ENCODE data around the gene MAPK8. TPM values are rescaled to one million over a fixed set of nuclear protein-coding genes. Genes with fewer than 3 reads are reported as not detected.

Gene MAPK8
- total RNA-seq, 1 donor from 2014 or later: 57.1 TPM

DNA sequence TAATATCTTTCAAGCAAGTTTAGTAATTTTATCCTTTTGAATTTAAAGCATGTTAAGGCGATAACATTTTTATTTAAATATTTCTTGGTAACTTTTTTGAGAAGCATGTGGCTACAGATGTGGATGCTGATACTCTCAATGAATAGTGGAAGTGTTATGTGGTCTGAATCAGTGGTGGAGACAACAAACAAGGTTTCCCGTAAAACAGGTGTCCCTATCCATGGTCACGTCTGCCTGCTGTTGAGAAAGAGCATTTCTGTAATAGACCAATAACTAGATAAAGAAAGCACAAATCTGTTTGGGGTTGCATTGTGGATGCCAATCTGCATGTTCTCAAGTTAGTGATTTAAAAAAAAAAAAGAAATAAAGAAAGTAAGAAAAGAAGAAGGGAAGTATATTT is 13.9 kb upstream of the MAPK8 start:
- Mint-ChIP-seq H3K27ac (ENCODE audit: unreplicated experiment) (no peak overlapping the region), H3K36me3 (ENCODE audit: unreplicated experiment) (no peaks in the 10 kb centered on the region), H3K9me3 (ENCODE audit: unreplicated experiment) (no peaks in the 10 kb centered on the region), H3K4me3 (ENCODE audit: unreplicated experiment) (no peak overlapping the region), H3K4me1 (ENCODE audit: unreplicated experiment) (peaks cover 2% of the 10 kb centered on the region), H3K27me3 (ENCODE audit: unreplicated experiment) (peaks cover 12% of the 10 kb centered on the region)
- DNase-seq (ENCODE audit: extremely low spot score, unreplicated experiment): no peak
- TF ChIP-seq, protein P1, sequence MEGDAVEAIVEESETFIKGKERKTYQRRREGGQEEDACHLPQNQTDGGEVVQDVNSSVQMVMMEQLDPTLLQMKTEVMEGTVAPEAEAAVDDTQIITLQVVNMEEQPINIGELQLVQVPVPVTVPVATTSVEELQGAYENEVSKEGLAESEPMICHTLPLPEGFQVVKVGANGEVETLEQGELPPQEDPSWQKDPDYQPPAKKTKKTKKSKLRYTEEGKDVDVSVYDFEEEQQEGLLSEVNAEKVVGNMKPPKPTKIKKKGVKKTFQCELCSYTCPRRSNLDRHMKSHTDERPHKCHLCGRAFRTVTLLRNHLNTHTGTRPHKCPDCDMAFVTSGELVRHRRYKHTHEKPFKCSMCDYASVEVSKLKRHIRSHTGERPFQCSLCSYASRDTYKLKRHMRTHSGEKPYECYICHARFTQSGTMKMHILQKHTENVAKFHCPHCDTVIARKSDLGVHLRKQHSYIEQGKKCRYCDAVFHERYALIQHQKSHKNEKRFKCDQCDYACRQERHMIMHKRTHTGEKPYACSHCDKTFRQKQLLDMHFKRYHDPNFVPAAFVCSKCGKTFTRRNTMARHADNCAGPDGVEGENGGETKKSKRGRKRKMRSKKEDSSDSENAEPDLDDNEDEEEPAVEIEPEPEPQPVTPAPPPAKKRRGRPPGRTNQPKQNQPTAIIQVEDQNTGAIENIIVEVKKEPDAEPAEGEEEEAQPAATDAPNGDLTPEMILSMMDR (IDR thresholded peaks at IDR 0.05): no peak

DNA sequence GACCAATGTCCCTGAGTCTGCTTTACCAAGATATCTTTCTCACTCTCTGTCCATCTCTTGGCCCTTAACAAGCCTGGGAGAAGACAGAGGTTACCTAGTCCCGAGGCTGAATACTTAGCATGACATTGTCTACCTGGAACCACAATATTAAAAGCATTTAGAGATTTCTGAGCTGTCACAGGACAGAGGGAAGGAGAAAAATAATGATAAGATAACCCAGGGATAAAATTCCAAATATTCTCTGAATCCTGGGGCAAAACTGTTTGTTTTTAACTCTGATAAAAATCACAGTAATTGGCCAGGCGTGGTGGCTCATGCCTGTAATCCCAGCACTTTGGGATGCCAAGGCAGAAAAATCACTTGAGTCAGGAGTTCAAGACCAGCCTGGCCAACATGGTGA is 12.0 kb upstream of the MAPK8 start:
- no peak for DNase-seq (ENCODE audit: extremely low spot score, unreplicated experiment)
- peaks cover 18% of the 10 kb centered on the region for H3K27me3 Mint-ChIP-seq (ENCODE audit: unreplicated experiment)
- H3K36me3 Mint-ChIP-seq (ENCODE audit: unreplicated experiment): no peaks in the 10 kb centered on the region
- H3K9me3 Mint-ChIP-seq (ENCODE audit: unreplicated experiment): no peaks in the 10 kb centered on the region
- TF ChIP-seq, protein P1 (IDR thresholded peaks at IDR 0.05): no peak
- H3K4me3 Mint-ChIP-seq (ENCODE audit: unreplicated experiment): no peak overlapping the region
- H3K27ac Mint-ChIP-seq (ENCODE audit: unreplicated experiment): no peak overlapping the region
- peaks cover 2% of the 10 kb centered on the region for H3K4me1 Mint-ChIP-seq (ENCODE audit: unreplicated experiment)

DNA sequence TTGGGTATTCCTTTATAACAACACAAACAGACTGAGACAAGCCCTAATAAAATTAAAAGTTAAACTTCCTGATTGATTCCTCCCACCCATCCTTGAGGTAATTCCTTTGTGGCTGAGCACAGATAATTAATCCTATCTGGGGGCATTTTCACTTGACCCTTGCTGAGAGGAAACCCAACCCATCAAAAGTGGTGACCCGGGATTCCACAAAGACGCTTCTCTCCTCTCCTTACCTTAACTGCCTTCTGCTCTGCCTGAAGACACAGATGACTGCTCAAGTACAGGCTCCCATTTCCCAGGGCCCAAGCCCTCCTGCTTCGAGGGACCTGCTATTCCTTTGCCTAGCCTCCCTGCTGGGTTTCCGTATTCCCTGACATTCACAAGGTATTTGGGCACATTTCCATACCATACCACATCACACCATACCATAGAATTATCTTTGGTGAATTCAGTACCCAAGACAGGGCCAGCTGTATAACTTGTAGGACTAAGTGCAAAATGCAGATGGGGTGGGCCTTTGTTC is 9.8 kb upstream of the MAPK8 start:
- no peaks in the 10 kb centered on the region for H3K9me3 Mint-ChIP-seq (ENCODE audit: unreplicated experiment)
- H3K27ac Mint-ChIP-seq (ENCODE audit: unreplicated experiment): no peak overlapping the region
- H3K27me3 Mint-ChIP-seq (ENCODE audit: unreplicated experiment): peaks cover 25% of the 10 kb centered on the region
- no peaks in the 10 kb centered on the region for H3K36me3 Mint-ChIP-seq (ENCODE audit: unreplicated experiment)
- peaks cover under 1% of the 10 kb centered on the region for H3K4me1 Mint-ChIP-seq (ENCODE audit: unreplicated experiment)
- DNase-seq (ENCODE audit: extremely low spot score, unreplicated experiment): no peak
- TF ChIP-seq, protein P1 (IDR thresholded peaks at IDR 0.05): no peak
- H3K4me3 Mint-ChIP-seq (ENCODE audit: unreplicated experiment): no peak overlapping the region

DNA sequence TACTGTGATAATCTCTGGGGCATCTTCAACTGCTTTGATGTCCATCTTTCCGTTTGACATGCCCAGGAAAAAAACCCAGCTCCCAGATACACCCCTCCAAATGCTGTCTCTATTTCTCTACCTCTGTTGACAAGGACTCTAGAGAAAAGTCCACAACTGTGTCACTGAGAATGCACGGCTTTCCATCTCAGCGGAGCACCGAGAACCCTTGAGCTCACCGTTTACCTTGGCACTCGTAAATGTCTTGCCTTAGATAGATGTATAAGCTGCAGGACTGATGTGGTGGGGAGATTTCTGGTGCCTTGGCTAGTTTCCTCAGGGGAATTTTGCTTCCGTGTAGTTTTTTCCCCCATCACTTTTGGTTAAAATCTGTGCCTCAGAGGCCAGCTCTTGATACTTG is 7.4 kb upstream of the MAPK8 start:
- Mint-ChIP-seq H3K4me3 (ENCODE audit: unreplicated experiment) (no peak overlapping the region), H3K4me1 (ENCODE audit: unreplicated experiment) (peaks cover 4% of the 10 kb centered on the region), H3K27ac (ENCODE audit: unreplicated experiment) (no peak overlapping the region), H3K36me3 (ENCODE audit: unreplicated experiment) (no peaks in the 10 kb centered on the region), H3K27me3 (ENCODE audit: unreplicated experiment) (peaks cover 23% of the 10 kb centered on the region), H3K9me3 (ENCODE audit: unreplicated experiment) (no peaks in the 10 kb centered on the region)
- TF ChIP-seq, protein P1 (IDR thresholded peaks at IDR 0.05): no peak
- DNase-seq (ENCODE audit: extremely low spot score, unreplicated experiment): no peak

DNA sequence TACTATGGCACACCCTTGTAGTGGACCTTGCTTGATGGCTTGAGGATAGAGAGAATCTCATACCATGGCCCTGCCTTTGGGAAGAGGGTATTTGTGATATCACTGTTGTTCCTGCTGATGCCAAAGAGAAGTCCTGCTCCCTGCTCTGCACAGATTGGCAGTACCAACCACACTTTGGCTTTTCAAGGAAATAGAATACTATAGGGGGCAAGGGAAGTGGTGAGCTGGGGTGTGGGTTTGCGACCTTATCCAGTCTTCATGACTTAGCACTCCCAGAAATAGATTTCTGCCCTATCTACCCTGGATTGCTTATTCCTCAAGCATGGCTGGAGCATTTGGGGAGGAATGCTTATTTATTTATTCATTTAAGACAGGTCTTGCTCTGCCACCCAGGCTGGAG is 6.8 kb upstream of the MAPK8 start:
- peaks cover 28% of the 10 kb centered on the region for H3K27me3 Mint-ChIP-seq (ENCODE audit: unreplicated experiment)
- H3K9me3 Mint-ChIP-seq (ENCODE audit: unreplicated experiment): no peaks in the 10 kb centered on the region
- peaks cover 4% of the 10 kb centered on the region for H3K4me1 Mint-ChIP-seq (ENCODE audit: unreplicated experiment)
- no peak overlapping the region for H3K4me3 Mint-ChIP-seq (ENCODE audit: unreplicated experiment)
- H3K36me3 Mint-ChIP-seq (ENCODE audit: unreplicated experiment): no peaks in the 10 kb centered on the region
- H3K27ac Mint-ChIP-seq (ENCODE audit: unreplicated experiment): no peak overlapping the region
- TF ChIP-seq, protein P1 (IDR thresholded peaks at IDR 0.05): no peak
- no peak for DNase-seq (ENCODE audit: extremely low spot score, unreplicated experiment)
